NCI-H2107 treated with DMSO at 0.1 percent for 48 hours (cell line): Measurements from ENCODE around the gene HAUS5.

Experiments used
- DNase-seq: peaks from one replicate; lab custom pipeline; 2025; ENCODE audit not compliant: unreplicated experiment; lab: John Stamatoyannopoulos, UW

HAUS5 gene

GRCh38 chr19:35666251-35666913 lies 53.8 kb downstream of the HAUS5 start, which contains the start of gene UPK1A:
TSS of gene UPK1A (plus strand) at chr19:35666517. CDS start at chr19:35666813, 296 bp downstream.
- DNase-seq = no peak

DNA sequence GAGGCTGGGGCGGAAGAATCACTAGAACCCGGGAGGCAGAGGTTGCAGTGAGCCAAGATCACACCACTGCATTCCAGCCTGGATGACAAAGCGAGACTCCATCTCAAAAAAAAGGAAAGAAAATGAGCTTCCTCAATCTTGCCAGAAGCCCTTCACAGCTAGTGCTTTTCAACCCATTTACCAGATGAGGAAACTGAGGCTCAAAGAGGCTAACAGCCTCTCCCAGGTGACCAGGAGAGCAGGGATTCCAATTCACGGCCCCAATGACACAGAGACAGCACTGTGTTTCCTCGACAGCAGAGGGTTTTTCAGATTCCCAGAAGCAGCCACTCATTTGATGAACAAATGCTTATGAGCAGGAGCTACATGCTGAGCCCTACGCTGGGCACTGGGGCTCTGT lies 57.0 kb downstream of the HAUS5 start:
- DNase-seq = no peak

DNA sequence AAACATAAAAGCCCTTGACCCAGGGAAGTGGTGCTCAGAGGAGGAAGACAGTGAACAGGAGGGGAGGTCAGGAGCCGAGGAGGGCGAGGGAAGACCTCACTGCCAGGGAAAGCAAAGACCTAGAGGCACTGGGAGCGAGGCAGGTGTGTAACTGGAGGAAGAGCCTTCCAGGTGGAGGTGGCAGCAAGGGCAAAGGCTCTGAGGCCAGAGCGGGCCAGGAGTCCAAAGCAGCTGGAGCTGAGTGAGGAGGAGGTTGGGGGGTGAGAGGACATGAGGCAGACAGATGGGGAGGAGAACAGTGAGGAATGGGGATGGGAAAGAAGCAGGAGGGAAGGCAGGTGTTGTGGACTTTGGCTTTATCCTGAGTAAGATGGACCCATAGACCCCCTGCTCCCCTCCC lies 57.4 kb downstream of the HAUS5 start:
- no peak for DNase-seq

- no peak for DNase-seq
Observed at GRCh38 chr19:35670686-35671085, 58.2 kb downstream of the HAUS5 start.

DNA sequence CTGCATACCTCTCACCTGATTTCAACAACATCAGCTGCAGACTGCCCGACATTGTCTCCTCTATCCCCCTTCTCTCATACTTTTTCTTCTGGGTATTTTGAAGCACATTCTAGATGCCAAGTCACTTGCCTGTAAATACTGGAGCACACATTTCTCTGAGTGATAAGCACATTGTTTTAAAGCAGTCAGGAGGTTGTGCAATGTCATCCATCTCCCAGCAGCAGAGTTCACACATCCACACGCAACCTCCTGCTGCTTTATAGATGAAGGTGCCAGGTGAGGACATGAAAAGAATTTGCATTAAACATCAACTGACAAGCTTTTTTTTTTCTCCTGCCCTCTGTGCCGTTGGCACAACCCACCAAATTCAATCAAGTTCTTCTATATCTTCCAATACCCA lies 59.3 kb downstream of the HAUS5 start:
- DNase-seq = peak; percentile 33

- no peak for DNase-seq
Observed at GRCh38 chr19:35673121-35673804, 60.7 kb downstream of the HAUS5 start.
